Measurements from ENCODE around the gene GOLGA8N.

The GOLGA8N gene

GRCh38 chr15:32651229-32651837, 58.1 kb downstream of the GOLGA8N start:
- peak; percentile 63 for DNase-seq (ENCODE audit: low spot score)

- no peak for DNase-seq (ENCODE audit: low spot score)
These were observed 58.9 kb downstream of the GOLGA8N start for GRCh38 chr15:32652178-32652577.

- DNase-seq (ENCODE audit: low spot score): no peak
These were observed 62.8 kb downstream of the GOLGA8N start for GRCh38 chr15:32656091-32656490.

GRCh38 chr15:32656496-32656895, 63.2 kb downstream of the GOLGA8N start:
- no peak for DNase-seq (ENCODE audit: low spot score)

All from activated CD4-positive, alpha-beta T cell treated with anti-CD3 and anti-CD28 coated beads, Interleukin-2, Interleukin-4, amounts not matched to agents 100 ng/mL and 50 ng/mL, durations not matched to agents 16 hours and 8 hours (primary cell).